ENCODE data around the gene DENND1A.

DNA sequence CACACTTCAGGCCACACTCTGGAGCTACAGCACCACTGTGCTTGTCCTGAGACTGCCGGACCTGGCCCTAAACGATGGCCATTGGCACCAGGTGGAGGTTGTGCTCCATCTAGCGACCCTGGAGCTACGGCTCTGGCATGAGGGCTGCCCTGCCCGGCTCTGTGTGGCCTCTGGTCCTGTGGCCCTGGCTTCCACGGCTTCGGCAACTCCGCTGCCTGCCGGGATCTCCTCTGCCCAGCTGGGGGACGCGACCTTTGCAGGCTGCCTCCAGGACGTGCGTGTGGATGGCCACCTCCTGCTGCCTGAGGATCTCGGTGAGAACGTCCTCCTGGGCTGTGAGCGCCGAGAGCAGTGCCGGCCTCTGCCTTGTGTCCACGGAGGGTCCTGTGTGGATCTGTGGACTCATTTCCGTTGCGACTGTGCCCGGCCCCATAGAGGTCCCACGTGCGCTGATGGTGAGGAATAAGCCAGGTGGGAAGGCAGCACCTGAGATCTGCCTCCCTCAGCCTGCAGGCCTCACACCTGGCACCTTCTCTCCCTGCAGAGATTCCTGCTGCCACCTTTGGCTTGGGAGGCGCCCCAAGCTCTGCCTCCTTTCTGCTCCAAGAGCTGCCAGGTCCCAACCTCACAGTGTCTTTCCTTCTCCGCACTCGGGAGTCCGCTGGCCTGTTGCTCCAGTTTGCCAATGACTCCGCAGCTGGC is 559.2 kb downstream of the DENND1A start:
- TF ChIP-seq, protein P1, sequence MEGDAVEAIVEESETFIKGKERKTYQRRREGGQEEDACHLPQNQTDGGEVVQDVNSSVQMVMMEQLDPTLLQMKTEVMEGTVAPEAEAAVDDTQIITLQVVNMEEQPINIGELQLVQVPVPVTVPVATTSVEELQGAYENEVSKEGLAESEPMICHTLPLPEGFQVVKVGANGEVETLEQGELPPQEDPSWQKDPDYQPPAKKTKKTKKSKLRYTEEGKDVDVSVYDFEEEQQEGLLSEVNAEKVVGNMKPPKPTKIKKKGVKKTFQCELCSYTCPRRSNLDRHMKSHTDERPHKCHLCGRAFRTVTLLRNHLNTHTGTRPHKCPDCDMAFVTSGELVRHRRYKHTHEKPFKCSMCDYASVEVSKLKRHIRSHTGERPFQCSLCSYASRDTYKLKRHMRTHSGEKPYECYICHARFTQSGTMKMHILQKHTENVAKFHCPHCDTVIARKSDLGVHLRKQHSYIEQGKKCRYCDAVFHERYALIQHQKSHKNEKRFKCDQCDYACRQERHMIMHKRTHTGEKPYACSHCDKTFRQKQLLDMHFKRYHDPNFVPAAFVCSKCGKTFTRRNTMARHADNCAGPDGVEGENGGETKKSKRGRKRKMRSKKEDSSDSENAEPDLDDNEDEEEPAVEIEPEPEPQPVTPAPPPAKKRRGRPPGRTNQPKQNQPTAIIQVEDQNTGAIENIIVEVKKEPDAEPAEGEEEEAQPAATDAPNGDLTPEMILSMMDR (IDR thresholded peaks at IDR 0.05) = no peak
- no peak for TF ChIP-seq POLR2A (IDR thresholded peaks at IDR 0.05)
